EL (cell line): ENCODE data around the gene TMUB2.

Source experiments
- DNase-seq: peaks from one replicate; pipeline ENCODE4 v3.0.0-alpha.2; 2016

Gene TMUB2

DNA sequence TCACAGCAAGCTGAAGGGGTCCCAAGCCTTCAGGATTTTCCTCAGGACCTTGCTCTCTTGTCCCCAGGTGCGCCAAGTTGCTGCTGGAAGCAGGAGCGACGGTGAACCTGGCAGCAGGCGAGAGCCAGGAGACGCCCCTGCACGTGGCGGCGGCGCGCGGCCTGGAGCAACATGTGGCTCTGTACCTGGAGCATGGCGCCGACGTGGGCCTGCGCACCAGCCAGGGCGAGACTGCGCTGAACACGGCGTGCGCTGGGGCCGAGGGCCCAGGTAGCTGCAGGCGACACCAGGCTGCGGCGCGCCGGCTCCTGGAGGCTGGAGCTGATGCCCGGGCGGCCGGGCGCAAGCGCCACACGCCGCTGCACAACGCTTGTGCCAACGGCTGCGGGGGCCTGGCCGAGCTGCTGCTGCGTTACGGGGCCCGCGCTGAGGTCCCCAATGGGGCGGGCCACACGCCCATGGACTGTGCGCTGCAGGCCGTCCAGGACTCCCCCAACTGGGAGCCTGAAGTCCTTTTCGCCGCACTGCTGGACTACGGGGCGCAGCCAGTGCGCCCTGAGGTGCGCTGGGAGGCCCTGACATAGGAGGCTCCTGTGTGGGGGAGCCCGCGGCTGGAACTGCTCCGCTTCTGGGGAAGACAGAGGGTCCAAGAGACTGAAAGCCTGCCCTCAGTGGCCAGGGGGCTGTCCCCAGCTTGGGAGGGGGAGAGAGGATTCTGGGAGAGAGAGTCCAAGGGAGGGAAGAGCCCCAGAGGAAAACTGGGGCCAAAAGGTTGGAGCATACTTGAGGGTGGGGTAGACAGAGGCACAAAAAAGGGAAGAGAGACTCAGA is 9.9 kb upstream of the TMUB2 start:
- DNase-seq = no peak

DNA sequence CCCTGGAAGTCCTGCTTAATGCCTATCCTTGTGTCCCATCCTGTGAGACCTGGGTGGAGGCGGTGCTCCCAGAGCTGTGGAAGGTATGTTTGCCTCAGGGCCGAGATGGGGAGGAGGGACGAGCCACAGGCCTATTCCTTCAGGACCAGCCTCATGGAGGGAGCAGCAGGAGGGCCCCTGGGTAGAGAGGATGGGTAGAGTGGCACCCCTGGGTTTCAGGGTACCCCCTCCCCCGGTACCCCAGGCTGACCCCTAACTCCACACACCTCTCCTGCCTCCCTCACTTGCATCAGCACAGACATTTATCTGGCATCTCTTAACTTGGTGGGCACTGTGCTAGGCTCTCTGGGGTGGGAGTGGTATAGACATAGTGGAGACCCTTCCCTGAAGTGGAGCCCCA is 9.1 kb upstream of the TMUB2 start:
- no peak for DNase-seq

DNA sequence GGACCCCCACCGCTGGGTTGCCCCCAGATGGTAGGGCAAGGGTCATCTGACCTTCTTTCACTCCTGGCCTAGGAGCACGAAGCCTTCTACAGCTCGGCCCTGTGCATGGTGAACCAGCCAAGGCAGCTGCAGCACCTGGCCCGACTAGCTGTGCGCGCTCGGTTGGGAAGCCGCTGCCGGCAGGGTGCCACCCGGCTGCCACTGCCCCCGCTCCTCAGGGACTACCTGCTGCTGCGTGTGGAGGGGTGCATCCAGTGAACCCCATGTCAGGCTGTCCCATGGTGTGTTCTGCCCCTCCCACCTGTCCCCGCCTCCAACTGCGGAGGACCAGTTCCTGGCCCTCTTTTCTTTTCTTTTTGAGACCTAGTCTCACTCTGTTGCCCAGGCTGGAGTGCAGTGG is 8.6 kb upstream of the TMUB2 start:
- no peak for DNase-seq

DNA sequence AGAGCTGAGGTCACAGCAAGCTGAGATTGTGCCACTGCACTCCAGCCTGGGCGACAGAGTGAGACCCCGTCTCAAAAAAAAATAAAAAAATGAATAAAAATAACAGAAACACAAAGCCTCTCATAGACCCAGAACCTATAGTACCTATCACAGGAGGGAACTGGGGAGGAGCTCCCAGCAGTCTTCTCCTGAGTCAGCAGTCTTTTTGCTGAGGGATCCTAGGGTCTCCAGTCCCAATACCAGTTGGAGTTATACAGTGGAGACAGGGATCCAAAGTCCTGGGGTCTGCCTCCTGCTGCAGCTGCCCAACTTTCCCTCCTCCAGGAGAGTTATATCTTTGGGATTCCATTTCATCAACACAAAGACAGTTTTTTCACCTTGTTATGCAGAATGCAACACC is 3.7 kb upstream of the TMUB2 start:
- DNase-seq = no peak

DNA sequence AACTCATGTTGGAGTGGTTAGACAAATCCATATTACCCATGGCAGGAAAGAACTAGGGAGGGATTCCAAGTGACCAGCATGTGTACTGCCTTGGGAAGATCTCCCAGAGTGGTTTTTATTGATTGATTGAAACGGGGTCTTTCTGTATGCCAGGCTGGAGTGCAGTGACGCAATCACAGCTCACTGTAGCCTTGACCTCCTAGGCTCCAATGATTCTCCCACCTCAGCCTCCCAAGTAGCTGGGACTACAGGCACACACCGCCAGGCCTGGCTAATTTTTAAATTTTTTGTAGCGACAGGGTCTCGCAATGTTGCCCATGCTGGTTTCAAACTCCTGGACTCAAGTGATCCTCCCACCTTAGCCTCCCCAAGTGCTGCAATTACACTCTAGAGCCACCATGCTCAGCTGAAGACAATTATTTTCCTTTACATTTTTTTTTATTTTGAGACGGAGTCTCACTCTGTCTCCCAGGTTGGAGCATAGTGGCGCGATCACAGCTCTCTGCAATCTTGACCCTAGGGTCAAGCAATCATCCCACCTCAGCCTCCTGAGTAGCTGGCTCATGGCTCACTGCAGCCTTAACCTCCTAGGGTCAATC is 2.5 kb upstream of the TMUB2 start:
- no peak for DNase-seq

DNA sequence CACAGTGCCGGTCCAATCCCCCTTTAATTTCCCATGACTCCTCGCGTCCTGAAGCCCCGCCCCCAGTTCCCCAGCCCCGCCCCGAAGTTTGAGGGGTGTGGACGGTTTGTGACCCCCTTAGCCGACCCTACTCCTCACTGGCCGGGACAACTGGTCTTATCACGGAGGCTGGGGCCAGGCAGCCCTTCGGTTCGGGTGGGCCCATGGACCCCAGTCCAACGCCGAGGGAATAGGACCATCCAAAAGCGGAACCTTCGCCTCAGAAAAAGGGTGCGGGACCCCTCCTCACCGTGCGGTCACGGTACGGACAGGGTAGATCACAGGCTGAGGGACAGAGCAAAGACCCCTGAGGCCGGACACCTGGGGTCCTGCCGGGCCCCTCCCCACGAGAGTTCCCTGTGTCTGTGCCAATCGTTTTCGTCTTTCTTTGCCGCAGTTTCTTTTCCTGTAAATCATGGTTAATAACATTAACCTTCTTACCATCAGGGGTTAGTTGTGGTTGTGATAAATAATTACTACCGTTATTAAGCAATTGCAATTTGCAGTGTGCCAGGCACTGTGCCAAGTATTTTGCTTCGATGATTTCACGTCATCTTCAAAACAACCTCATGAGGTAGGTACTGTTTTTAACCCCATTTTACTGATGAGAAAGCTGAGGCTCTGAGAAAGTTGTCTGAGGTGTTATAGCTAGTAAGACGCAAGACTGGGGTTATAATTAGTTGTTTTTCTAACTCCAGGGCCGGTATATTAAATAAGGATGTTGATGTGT is 543 bp downstream of the TMUB2 start:
- peak; percentile 37 for DNase-seq

DNA sequence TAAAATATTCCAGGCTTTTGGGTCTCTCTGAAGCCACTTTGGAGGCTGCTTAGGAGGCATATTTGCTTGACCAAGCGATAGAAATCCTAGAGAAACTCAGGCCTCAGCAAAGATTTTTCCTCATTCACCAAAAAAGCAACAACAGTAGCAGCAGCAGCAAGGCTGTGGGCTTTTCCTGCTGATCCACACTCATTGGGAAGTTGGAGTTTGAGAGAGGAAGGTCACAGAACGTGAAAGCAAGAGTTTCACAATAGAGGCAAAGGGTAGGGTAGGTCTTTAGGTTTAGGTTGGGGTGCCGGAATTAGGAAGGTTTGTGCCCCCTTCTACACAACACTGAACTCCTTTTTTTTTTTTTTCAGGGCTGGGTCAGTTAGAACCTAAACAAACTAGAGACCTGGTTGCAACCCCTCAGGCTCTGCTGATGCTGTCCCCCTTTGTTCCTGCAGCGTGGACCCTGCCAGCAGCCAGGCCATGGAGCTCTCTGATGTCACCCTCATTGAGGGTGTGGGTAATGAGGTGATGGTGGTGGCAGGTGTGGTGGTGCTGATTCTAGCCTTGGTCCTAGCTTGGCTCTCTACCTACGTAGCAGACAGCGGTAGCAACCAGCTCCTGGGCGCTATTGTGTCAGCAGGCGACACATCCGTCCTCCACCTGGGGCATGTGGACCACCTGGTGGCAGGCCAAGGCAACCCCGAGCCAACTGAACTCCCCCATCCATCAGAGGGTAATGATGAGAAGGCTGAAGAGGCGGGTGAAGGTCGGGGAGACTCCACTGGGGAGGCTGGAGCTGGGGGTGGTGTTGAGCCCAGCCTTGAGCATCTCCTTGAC is 2.0 kb downstream of the TMUB2 start:
- DNase-seq = no peak

DNA sequence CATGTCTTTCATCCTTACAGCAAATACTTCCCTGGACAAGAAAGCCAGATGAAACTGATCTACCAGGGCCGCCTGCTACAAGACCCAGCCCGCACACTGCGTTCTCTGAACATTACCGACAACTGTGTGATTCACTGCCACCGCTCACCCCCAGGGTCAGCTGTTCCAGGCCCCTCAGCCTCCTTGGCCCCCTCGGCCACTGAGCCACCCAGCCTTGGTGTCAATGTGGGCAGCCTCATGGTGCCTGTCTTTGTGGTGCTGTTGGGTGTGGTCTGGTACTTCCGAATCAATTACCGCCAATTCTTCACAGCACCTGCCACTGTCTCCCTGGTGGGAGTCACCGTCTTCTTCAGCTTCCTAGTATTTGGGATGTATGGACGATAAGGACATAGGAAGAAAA is 3.7 kb downstream of the TMUB2 start:
- no peak for DNase-seq

DNA sequence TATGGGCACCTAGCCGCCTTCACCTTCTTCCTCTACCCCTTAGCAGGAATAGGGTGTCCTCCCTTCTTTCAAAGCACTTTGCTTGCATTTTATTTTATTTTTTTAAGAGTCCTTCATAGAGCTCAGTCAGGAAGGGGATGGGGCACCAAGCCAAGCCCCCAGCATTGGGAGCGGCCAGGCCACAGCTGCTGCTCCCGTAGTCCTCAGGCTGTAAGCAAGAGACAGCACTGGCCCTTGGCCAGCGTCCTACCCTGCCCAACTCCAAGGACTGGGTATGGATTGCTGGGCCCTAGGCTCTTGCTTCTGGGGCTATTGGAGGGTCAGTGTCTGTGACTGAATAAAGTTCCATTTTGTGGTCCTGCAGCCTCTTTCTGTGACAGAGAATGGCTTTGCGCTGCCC is 4.6 kb downstream of the TMUB2 start:
- DNase-seq = no peak

DNA sequence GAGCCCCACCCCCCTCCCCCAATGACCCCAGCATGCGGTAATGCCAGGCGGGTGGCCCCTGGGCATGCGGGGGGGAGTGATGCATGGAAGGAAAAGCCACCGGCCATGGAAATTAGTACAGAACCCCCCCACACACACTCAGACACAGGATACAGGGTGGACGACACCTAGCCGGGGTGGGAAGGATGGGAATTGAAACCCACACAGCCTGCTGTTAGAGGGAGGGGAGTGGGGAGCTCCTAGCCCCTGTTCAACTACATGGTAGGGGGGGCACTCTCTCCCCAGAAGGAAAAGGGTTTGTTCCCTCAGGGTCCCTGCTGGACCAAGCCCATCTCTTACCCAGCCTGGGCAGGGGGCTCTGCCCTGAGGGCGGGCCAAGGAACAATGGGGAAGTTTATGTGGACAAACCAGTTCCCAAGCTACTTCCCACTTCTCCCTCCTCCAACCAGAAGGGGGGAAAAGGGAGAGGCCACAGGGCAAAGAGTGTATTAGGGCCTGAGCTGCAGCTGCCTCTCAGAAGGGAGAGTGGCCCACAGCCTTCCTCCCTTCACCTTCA is 5.2 kb downstream of the TMUB2 start:
- no peak for DNase-seq

DNA sequence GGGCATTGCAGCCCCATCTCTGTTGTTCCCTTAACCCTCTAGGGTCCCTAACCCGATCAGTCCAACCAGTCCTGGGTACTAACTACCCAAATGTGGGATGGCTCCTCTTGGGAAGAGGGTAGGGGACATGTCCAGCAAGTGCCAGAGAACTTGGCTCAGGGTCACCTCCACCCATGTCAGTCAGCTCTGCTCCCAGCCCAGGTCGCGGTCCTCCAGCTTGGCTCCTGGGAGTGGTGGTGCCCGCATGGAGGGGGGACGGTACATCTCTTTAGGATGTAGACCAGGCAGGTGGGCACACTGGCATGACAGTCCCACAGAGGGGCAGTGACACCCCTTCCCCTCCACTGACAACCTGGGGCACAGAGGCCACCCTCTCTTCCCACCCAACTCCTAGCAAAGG is 6.0 kb downstream of the TMUB2 start:
- DNase-seq = no peak

DNA sequence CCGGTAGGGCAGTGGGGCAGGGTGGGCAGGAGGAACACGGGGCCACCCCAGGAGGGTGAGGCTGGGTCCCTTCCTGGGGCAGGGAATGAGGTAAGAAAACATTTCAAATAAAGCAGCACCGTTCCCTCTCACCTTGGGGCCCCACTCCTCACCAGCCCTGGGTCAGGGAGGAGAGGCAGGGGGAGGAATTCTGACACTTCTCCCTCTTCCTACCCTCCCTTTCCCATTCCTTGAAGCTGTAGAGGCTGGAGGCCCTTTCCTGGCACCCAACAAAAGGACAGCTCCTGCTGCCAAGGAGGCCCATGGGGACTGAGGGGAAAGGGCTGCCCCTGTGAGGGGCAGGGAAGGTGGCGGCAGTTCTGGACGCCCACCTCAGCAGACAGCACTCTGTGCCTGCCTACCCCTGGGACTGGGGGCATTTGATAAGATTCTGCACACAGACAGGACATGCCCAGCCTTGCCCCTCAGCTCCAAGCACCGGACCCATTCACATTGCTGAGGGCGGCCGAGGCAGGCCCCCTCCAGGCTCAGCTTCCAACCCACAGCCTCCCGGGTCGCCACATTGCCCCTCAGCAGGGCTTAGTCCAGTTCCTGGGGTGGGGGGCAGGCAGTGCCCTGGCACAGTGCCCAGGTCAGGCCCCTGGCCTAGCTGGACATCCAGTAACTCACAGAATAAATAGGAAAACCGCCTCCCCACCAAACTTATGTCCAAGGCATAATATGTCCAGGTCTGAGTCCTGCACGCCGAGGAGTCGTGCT is 6.7 kb downstream of the TMUB2 start:
- DNase-seq = no peak

DNA sequence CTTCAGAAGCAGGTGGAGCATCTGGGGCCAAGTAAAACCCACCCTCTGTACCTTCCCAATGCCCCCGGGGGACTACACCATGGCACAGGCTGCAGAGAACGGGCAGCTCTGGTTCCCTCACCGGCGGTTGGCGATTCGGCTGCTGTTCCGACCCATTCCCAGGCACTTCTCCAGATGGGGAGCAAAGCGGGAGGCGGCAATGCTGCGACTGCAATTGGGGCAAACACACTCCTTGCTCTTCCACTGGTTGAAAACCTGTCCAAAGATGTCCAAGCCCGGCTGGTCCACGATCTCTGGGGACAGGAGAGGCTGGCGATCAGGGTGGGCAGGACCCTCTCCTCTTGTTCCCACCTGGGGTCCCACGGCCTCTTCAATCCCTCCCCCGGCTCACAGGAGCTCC is 10.3 kb downstream of the TMUB2 start:
- DNase-seq = no peak

DNA sequence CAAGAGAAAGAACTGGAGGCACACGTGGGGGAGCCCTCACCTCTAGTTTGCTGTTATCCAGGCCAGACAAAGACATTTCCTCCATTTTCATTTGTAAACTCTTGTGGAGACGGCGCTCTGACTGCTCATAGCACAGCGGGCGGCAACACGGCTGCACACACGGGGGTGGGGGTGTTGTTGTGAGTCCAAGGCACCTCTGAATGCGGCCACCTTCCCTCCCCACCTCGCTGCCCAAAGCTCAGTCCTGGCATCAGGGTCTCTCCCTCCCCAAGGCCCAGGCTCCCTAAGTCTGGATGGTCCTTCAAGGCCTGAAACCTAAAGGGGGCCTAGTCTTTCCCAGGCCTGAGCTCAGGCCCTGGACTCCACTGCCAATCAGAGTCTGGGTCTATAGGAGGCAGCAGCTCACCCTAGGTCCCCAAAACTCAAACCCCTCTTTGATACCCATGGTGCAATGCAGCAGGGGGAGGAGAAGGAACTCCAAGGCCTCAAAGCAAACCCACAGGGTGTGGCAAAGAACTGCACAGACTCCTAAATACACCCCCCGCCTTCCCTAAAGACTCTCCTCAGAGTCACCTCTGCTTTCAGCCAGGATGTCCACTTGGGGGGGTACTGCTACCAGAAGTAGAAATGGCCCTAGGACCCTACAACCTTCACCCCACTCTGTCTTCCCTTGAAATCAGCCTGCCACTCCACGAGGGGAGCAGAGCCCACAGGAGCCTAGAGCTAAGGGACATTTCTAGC is 11.4 kb downstream of the TMUB2 start:
- DNase-seq = peak; percentile 70

DNA sequence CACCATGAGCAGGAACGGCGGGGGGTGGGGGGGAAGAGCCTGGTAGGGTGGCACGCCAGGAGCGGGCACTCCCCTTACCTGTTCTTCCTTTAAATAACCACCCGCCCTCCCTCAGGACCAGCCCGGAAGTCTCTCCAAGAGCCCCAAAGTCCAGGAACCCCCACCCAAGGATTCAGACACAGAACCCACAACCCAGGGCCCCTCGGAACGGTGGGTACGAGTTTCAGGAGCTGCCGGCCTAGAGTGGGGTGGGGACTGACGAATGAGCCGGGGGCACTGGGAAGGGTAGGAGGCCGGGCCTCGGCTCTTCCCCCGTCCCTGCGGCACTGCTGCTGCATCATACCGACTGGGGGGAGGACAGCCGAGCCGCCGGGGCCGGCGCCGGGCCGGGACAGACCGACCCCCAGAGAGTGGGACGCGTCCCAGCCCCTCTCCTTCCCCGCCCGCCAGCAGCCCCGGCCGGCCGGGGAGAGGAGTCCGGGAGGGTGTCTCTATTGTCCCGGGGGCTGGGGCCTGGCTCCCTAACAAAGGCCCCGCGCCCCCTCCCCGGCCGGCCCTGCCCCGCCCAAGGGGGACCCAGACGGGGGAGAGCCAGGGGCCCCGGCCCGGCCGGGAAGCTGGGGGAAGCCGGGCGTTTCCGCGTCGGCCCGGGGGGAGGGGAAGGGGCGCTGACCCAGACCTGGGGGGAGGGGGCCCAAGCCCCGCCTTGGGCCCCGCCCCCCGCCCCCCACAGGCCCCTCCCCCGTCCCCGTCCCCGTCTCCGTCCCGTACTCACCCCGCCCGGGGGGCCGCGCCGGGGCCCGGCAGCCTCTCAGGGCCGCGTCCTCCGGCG is 12.2 kb downstream of the TMUB2 start:
- DNase-seq = peak; percentile 60

DNA sequence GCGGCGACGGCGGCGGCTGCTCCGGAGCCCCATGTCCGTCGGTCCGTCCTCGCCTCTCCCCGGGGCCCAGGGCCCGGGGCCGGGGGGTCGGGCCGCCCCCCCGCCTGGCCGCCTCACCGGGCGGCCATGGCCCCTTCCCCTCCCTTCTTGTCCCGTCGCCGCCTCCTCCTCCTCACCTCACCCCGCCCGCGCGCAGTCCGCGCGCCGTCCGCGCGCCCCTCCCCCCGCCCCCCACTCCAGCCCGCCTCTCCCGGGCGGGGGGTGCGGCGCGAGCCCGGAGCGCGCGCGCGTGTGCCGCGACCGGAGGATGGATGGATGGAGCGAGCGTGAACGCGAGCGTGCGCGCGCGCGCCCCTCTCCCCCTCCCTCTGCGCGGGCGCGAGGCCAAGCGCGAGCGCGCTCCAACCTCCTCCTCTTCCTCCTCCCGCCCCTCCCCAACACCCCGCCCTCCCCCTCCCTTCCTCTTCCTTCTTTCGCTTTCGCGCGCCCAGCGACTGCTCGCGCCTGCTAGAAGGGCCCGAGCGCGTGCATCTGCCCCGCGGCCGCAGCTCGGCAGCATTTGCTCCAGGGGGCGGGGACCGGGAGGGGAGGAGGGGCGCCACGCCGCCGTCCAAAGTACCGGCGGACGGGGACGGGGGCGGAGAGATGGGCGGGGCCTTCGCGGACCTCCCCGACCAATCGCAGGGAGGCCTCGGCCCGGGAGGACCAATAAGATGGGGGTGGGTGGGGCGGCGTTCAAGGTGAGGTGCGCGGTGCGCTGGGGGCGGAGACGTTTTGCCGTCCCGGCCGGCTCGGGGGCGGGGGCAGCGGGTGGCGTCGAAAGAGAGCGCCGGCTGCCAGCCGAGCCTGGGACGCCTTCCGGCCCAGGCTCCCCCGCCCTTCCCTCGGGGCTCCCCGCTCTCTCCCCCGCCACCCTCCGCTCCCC is 13.0 kb downstream of the TMUB2 start, which contains the start of gene ATXN7L3:
Gene ATXN7L3 (minus strand): TSS at position 332 of the 925 bp plus-strand sequence. CDS start 1,814 bp downstream, outside the sequence.
- peak; percentile 99 for DNase-seq

DNA sequence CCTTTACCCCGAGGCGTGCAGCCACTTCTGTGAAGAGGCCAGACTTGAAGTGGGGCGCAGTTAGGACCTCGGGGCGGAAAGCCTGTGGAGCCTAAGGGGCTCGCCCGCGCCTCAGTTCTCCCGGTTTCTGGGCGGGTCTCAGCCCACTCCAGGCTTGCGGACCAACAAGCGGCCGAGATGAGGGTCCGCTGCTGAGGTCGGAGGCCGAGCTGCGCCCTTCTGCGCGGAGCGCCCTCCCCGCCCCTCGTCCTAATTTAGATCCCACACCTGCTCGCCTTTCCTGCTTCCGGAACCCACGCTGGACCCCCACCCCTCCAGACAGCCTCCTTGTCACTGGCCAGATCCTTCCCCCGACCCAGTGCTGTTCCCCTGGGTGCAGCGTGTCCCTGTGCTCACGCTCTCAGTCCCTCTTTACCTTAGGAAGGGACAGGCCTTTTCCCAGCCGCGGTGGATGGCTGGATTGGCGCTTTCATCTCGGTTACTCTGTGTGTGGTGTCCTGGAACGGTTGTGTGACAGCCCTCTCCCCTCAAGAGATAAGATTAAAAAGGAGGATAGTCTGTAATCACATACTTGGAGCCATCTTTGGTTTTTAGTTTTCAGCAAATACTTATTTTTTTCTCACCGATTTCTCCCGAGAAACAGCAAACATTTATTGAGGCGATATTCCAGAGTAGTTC is 13.8 kb downstream of the TMUB2 start:
- no peak for DNase-seq

DNA sequence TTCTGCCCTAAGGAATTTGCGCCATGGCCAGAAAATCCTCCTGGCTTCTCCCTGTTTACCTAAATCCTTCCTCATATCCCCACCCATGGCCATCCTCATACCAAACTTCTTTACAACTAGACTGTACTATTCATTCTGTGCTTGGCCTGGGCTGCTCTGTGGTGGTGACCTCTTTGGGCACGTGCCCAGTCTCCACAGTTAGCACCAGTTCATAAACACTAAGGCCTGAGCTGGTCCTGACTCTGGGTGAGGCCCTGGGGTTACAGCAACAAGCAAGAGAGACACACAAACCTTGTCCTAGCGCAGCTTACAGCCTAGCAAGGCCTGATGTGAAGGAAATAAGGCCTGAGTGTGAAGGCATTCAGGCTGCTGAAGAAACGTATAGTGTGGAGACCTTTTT is 16.0 kb downstream of the TMUB2 start:
- no peak for DNase-seq
